HCT116 (cell line): ENCODE data around the gene EFNB2.

Experiments used
- CEBPB ChIP-seq: IDR thresholded peaks from 2 replicates; pipeline ENCODE4 v1.6.1; 2012; ENCODE audit warnings: low read depth
- CTCF ChIP-seq, 3 experiments: fragments of 200-600 bp in 1 of 3; sonication (generic) in 1 of 3; IDR thresholded peaks in 2 of 3; conservative IDR thresholded peaks in 1 of 3; 2 replicates each; pipeline ENCODE4 v1.5.1; 2012 to 2017; ENCODE audit warnings: low read depth in 2 of 3, low read length in 2 of 3, antibody characterized with exemption in 1 of 3, borderline replicate concordance in 1 of 3, control low read depth in 1 of 3, mild to moderate bottlenecking in 1 of 3, mixed read lengths in 1 of 3, mixed run types in 1 of 3, moderate library complexity in 1 of 3; ENCODE audit not compliant: insufficient read depth in 1 of 3
- POLR2AphosphoS5 ChIP-seq: IDR thresholded peaks from 2 replicates; pipeline ENCODE4 v1.6.1; 2011; ENCODE audit warnings: mild to moderate bottlenecking, low read depth, low read length, moderate library complexity
- YY1 ChIP-seq: IDR thresholded peaks from 2 replicates; pipeline ENCODE4 v1.6.1; 2011; ENCODE audit warnings: low read length, low read depth, moderate library complexity, mild to moderate bottlenecking; ENCODE audit not compliant: insufficient replicate concordance; ENCODE audit errors: extremely low read depth
- ZFX ChIP-seq: fragments of 450-650 bp; IDR thresholded peaks from 2 replicates; pipeline ENCODE4 v1.6.1; 2017

- TF ChIP-seq CTCF (IDR thresholded peaks at IDR 0.05 in 2 of 3, conservative IDR thresholded peaks at IDR 0.05 in 1 of 3; ENCODE audit: borderline replicate concordance in 1 of 3, insufficient read depth in 1 of 3, low read depth in 2 of 3, low read length in 2 of 3), result no peak
- no peak for TF ChIP-seq CEBPB
- TF ChIP-seq ZFX, result no peak
- TF ChIP-seq YY1, result no peak
- no peak for TF ChIP-seq POLR2AphosphoS5
Measured at GRCh38 chr13:106518512-106518911, 16.9 kb downstream of the EFNB2 start.
